PFSK-1 (cell line): Measurements from ENCODE around the gene CEP104.

ENCODE experiments used
- FOXP2 ChIP-seq: optimal IDR thresholded peaks from 2 replicates; pipeline ENCODE3; 2011; ENCODE audit warnings: borderline replicate concordance, control low read depth, inconsistent platforms; ENCODE audit not compliant: insufficient read depth; ENCODE audit errors: extremely low read length, extremely low read depth
- POLR2AphosphoS5 ChIP-seq: IDR thresholded peaks from 2 replicates; pipeline ENCODE4 v1.6.1; 2012; ENCODE audit warnings: low read depth, mild to moderate bottlenecking, control low read depth, low read length, moderate library complexity
- REST ChIP-seq, 2 experiments: IDR thresholded peaks; 2 replicates each; pipeline versions ENCODE4 v1.6.1 to v1.8.0; 2011 to 2012; ENCODE audit warnings: low read depth in 2 of 2, low read length in 2 of 2, control low read depth in 1 of 2, inconsistent platforms in 1 of 2, mild to moderate bottlenecking in 1 of 2, moderate library complexity in 1 of 2; ENCODE audit not compliant: insufficient read depth in 1 of 2
- SIN3A ChIP-seq: IDR thresholded peaks from 2 replicates; pipeline ENCODE4 v1.6.1; 2012; ENCODE audit warnings: mild to moderate bottlenecking, low read length, moderate library complexity, borderline replicate concordance; ENCODE audit not compliant: insufficient read depth
- TAF1 ChIP-seq: IDR thresholded peaks from 2 replicates; pipeline ENCODE4 v1.6.1; 2012; ENCODE audit warnings: low read length, control low read depth, borderline replicate concordance; ENCODE audit not compliant: insufficient read depth

Gene CEP104

GRCh38 chr1:3772027-3772714, 84.8 kb downstream of the CEP104 start:
- TF ChIP-seq FOXP2, result no peak
- no peak for TF ChIP-seq POLR2AphosphoS5
- TF ChIP-seq REST (IDR thresholded peaks at IDR 0.05; ENCODE audit: insufficient read depth in 1 of 2, low read depth in 2 of 2, low read length in 2 of 2), result no peak
- TF ChIP-seq TAF1, result no peak
- no peak for TF ChIP-seq SIN3A

GRCh38 chr1:3771108-3772026, 85.6 kb downstream of the CEP104 start:
- TF ChIP-seq SIN3A, result no peak
- no peak for TF ChIP-seq TAF1
- no peak for TF ChIP-seq REST (IDR thresholded peaks at IDR 0.05; ENCODE audit: insufficient read depth in 1 of 2, low read depth in 2 of 2, low read length in 2 of 2)
- no peak for TF ChIP-seq FOXP2
- TF ChIP-seq POLR2AphosphoS5, result no peak

- TF ChIP-seq FOXP2, result no peak
- TF ChIP-seq TAF1, result no peak
- no peak for TF ChIP-seq REST (IDR thresholded peaks at IDR 0.05; ENCODE audit: insufficient read depth in 1 of 2, low read depth in 2 of 2, low read length in 2 of 2)
- no peak for TF ChIP-seq SIN3A
- no peak for TF ChIP-seq POLR2AphosphoS5
Measured at GRCh38 chr1:3770047-3770765, 86.8 kb downstream of the CEP104 start.

- no peak for TF ChIP-seq FOXP2
- no peak for TF ChIP-seq TAF1
- no peak for TF ChIP-seq SIN3A
- TF ChIP-seq REST (IDR thresholded peaks at IDR 0.05; ENCODE audit: insufficient read depth in 1 of 2, low read depth in 2 of 2, low read length in 2 of 2), result no peak
- TF ChIP-seq POLR2AphosphoS5, result no peak
Measured at GRCh38 chr1:3768811-3769390, 88.1 kb downstream of the CEP104 start.
